ENCODE results near the gene RPS26. TPM values are rescaled to one million over a fixed set of nuclear protein-coding genes. Genes with fewer than 3 reads are reported as not detected.

RPS26 gene
- total and polyA plus RNA-seq, 2 of the 13 experiments (the other 11 are each of a cell fraction or from before 2014, with no cell fraction given), result 150 to 421 TPM

DNA sequence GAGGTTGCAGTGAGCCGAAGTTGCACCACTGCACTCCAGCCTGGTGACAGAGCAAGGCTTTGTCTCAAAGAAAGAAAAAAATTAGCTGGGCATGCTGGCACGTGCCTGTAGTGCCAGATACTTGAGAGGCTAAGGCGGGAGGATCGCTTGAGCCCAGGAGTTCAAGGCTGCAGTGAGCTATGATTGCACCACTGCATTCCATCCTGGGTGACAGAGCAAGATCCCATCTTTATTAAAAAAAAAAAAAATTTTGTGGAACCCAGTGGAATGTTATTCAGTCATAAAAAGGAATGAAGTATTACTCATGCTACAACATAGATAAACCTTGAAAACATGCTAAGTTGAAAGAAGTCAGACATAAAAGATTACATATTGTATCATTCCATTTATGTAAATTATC, 29.9 kb downstream of the RPS26 start (continued):
- TF ChIP-seq ARID5B (CRISPR knock-in tag; IDR thresholded peaks at IDR 0.05), result no peak
- TF ChIP-seq ZNF34 (CRISPR knock-in tag; IDR thresholded peaks at IDR 0.05; ENCODE audit: borderline replicate concordance), result no peak
- TF ChIP-seq TEAD3 (CRISPR knock-in tag; optimal IDR thresholded peaks at IDR 0.05; ENCODE audit: borderline replicate concordance), result peak; percentile 53
- no peak for TF ChIP-seq CREBL2 (CRISPR knock-in tag; IDR thresholded peaks at IDR 0.05; ENCODE audit: borderline replicate concordance)
- TF ChIP-seq, protein P1, sequence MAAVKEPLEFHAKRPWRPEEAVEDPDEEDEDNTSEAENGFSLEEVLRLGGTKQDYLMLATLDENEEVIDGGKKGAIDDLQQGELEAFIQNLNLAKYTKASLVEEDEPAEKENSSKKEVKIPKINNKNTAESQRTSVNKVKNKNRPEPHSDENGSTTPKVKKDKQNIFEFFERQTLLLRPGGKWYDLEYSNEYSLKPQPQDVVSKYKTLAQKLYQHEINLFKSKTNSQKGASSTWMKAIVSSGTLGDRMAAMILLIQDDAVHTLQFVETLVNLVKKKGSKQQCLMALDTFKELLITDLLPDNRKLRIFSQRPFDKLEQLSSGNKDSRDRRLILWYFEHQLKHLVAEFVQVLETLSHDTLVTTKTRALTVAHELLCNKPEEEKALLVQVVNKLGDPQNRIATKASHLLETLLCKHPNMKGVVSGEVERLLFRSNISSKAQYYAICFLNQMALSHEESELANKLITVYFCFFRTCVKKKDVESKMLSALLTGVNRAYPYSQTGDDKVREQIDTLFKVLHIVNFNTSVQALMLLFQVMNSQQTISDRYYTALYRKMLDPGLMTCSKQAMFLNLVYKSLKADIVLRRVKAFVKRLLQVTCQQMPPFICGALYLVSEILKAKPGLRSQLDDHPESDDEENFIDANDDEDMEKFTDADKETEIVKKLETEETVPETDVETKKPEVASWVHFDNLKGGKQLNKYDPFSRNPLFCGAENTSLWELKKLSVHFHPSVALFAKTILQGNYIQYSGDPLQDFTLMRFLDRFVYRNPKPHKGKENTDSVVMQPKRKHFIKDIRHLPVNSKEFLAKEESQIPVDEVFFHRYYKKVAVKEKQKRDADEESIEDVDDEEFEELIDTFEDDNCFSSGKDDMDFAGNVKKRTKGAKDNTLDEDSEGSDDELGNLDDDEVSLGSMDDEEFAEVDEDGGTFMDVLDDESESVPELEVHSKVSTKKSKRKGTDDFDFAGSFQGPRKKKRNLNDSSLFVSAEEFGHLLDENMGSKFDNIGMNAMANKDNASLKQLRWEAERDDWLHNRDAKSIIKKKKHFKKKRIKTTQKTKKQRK (IDR thresholded peaks at IDR 0.05; ENCODE audit: low read length), result no peak
- TF ChIP-seq RBM39 (IDR thresholded peaks at IDR 0.05; ENCODE audit: low read depth, low read length, poor library complexity, severe bottlenecking), result no peak
- TF ChIP-seq, protein P2, sequence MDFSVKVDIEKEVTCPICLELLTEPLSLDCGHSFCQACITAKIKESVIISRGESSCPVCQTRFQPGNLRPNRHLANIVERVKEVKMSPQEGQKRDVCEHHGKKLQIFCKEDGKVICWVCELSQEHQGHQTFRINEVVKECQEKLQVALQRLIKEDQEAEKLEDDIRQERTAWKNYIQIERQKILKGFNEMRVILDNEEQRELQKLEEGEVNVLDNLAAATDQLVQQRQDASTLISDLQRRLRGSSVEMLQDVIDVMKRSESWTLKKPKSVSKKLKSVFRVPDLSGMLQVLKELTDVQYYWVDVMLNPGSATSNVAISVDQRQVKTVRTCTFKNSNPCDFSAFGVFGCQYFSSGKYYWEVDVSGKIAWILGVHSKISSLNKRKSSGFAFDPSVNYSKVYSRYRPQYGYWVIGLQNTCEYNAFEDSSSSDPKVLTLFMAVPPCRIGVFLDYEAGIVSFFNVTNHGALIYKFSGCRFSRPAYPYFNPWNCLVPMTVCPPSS (IDR thresholded peaks at IDR 0.05), result no peak
- TF ChIP-seq, protein P3, sequence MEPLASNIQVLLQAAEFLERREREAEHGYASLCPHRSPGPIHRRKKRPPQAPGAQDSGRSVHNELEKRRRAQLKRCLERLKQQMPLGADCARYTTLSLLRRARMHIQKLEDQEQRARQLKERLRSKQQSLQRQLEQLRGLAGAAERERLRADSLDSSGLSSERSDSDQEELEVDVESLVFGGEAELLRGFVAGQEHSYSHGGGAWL (CRISPR knock-in tag; IDR thresholded peaks at IDR 0.05), result no peak
- no peak for TF ChIP-seq ZNF136 (CRISPR knock-in tag; IDR thresholded peaks at IDR 0.05; ENCODE audit: low read depth)
- no peak for TF ChIP-seq ZBTB3 (CRISPR knock-in tag; IDR thresholded peaks at IDR 0.05; ENCODE audit: borderline replicate concordance, low read depth)
- 0 out of 2 replicates have a peak, but pooled peaks have one; percentile 14 for TF ChIP-seq CEBPG (CRISPR knock-in tag; IDR thresholded peaks at IDR 0.05)
- no peak for TF ChIP-seq ZNF558 (CRISPR knock-in tag; IDR thresholded peaks at IDR 0.05; ENCODE audit: borderline replicate concordance)
- peak; percentile 81 for TF ChIP-seq BHLHE40 (IDR thresholded peaks at IDR 0.05; ENCODE audit: low read length)
- TF ChIP-seq GATAD2A (CRISPR knock-in tag; IDR thresholded peaks at IDR 0.05), result 0 out of 2 replicates have a peak, but pooled peaks have one; percentile 12
- no peak for TF ChIP-seq CERS6 (CRISPR knock-in tag; IDR thresholded peaks at IDR 0.05)
- TF ChIP-seq SOX6 (IDR thresholded peaks at IDR 0.05), result no peak
- TF ChIP-seq SOX6 (CRISPR knock-in tag; IDR thresholded peaks at IDR 0.05), result peak; percentile 40; the same call in 1 of the 2 replicates
- no peak for TF ChIP-seq GZF1 (CRISPR knock-in tag; IDR thresholded peaks at IDR 0.05)
- TF ChIP-seq ZNF329 (CRISPR knock-in tag; IDR thresholded peaks at IDR 0.05; ENCODE audit: low read depth), result no peak
- no peak for TF ChIP-seq HNF4G (IDR thresholded peaks at IDR 0.05; ENCODE audit: borderline replicate concordance, low read depth, low read length)
- no peak for TF ChIP-seq HNF4G (CRISPR knock-in tag; IDR thresholded peaks at IDR 0.05; ENCODE audit: borderline replicate concordance, low read depth)
